AG09309 (cell line): Measurements from ENCODE around the gene STMND1.

ENCODE experiments used
- DNase-seq: peaks from one replicate; pipeline ENCODE4 v3.0.0-alpha.2; 2010; ENCODE audit warnings: low read depth
- H3K4me3 ChIP-seq: 2 replicates; pipeline ENCODE4 v1.5.1; 2011; ENCODE audit warnings: mild to moderate bottlenecking, low read depth, low read length, moderate library complexity; ENCODE audit not compliant: control insufficient read depth
- TF ChIP-seq, protein P1 (sequence below): IDR thresholded peaks from 2 replicates; pipeline ENCODE4 v1.5.1; 2011; ENCODE audit warnings: mild to moderate bottlenecking, low read depth, low read length, inconsistent platforms; ENCODE audit not compliant: insufficient read depth, control insufficient read depth; ENCODE audit errors: missing control alignments

STMND1 gene

DNA sequence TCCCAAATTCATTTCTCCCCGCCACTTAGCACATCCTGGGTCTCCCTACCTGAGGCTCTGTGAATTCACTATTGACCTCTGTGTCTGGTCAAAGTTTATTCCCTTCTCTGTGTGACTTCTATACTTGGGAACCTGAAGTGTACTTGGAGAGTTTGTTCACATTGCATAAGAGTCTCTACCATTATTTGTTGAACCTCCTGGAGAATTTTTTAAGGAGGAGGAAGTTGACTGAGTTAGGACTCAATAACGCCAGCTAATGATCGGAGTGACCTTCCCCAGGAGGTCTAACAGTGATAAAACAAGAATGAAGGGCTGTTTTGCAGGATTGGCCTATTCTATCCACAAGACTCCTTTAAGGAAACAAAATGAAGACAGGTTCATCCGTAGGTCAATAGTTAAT is 23.6 kb downstream of the STMND1 start:
- TF ChIP-seq, protein P1, sequence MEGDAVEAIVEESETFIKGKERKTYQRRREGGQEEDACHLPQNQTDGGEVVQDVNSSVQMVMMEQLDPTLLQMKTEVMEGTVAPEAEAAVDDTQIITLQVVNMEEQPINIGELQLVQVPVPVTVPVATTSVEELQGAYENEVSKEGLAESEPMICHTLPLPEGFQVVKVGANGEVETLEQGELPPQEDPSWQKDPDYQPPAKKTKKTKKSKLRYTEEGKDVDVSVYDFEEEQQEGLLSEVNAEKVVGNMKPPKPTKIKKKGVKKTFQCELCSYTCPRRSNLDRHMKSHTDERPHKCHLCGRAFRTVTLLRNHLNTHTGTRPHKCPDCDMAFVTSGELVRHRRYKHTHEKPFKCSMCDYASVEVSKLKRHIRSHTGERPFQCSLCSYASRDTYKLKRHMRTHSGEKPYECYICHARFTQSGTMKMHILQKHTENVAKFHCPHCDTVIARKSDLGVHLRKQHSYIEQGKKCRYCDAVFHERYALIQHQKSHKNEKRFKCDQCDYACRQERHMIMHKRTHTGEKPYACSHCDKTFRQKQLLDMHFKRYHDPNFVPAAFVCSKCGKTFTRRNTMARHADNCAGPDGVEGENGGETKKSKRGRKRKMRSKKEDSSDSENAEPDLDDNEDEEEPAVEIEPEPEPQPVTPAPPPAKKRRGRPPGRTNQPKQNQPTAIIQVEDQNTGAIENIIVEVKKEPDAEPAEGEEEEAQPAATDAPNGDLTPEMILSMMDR, result no peak
- no peak for DNase-seq
- H3K4me3 ChIP-seq, result no peak overlapping the region

DNA sequence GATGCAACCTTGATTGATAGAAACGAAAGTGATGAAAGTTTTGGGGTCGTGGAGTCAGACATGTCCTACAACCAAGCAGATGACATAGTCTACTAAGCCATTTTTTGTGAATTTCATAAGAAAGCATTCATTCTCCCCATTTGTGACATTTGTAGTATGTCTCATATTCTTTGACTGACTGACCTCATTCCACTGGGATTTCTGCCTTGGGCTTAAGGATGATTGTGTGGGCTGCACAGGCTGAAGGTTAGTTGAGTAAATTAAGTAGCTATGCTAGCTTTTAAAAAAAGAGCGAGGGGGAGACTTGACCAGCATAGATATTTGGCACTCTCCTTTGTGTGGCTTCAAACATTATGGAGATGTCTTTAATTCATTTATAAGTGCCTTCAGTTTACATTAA is 28.9 kb downstream of the STMND1 start:
- TF ChIP-seq, protein P1, result no peak
- no peak for DNase-seq

DNA sequence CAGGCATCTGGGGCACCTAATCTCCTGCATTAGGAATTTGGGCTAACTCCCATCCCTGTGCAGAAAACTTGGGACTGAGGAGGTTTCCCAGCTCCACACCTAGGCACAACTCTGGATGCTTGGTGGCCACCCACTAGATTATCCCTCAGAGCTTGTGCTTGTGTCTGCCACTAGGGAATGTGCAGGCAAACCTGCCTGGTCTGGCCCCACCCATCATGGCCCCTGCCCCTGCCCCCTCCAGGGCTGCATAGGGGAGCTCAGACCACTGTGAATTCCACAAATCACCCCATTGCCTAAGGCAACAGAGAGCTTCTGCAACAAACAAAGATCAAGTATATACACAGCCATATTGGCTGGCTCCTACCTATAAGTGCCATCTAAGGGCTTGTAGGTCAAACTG is 31.1 kb downstream of the STMND1 start:
- DNase-seq, result no peak
- TF ChIP-seq, protein P1, result no peak
- H3K4me3 ChIP-seq, result no peak overlapping the region

More for the DNA sequence above, 28.9 kb downstream of the STMND1 start:
- H3K4me3 ChIP-seq, result no peak overlapping the region

DNA sequence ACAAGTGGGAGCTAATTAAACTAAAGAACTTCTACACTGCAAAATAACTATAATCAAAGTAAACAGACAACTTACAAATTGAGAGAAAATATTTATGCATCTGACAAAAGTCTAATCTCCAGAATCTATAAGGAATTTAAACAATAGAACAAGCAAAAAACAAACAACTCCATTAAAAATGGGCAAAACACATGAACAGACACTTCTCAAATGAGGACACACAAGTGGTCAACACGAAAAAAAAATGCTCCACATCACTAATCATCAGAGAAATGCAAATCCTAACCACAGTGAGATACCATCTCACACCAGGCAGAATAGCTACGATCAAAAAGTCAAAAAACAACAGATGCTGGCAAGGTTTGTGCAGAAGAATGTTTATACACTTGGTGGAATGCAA is 36.2 kb downstream of the STMND1 start:
- TF ChIP-seq, protein P1, result no peak
- no peak overlapping the region for H3K4me3 ChIP-seq
- no peak for DNase-seq

DNA sequence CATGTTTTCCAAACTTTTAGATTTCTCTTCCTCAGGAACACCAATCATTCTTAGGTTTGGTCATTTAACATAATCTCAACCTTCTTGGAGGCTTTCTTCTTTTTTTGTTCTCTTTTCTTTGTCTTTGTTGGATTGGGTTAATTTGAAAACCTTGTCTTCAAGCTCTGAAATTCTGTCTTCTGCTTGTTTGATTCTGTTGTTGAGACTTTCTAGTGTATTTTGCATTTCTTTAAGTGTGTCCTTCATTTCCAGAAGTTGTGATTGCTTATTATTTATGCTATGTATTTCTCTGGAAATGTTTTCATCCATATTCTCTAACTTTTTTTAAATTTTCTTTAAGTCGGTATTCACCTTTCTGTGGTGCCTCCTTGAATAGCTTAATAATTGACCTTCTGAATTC is 42.2 kb downstream of the STMND1 start:
- H3K4me3 ChIP-seq, result no peak overlapping the region
- TF ChIP-seq, protein P1, result no peak
- DNase-seq, result no peak

DNA sequence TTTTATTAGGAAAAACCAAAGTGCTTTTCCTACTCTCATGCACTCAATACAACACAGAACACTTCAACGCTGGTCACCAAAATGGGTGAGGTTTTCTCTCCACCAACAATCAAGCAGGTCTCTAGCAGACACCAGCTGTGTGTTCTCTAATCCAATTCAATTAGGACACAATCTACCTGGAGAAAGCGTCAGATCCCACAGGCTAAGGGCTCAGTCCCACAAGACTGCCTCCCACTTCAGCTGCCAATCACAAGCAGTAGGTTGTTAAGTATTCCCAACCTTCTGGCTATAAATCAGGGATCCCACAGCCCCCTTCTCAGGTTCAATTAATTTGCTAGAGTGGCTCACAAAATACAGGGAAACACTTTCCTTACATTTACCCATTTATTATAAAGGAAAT is 47.7 kb downstream of the STMND1 start:
- TF ChIP-seq, protein P1, result no peak
- no peak for DNase-seq
- H3K4me3 ChIP-seq, result no peak overlapping the region

DNA sequence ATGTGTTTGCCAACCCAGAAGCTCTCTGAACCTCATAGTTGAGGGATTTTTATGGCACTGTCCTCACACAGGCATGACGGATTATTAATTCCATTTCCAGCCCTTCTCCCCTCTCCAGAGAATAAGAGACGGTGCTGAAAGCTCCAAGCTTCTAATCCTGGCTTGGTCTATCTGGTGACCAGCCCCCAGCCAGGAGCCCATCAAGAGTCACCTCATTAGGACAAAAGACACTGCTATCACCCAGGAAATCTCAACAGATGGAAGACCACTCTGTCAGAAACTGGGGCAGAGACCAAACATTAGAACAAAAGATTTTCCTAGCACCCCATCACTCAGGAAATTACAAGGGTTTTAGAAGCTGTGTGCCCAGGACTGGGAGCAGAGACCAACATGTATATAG is 48.2 kb downstream of the STMND1 start:
- TF ChIP-seq, protein P1, result no peak
- DNase-seq, result no peak

More for the DNA sequence above, 48.2 kb downstream of the STMND1 start:
- no peak overlapping the region for H3K4me3 ChIP-seq
